AG09319 (cell line): ENCODE data around the gene SYN1.

Experiments
- DNase-seq: peaks from one replicate; pipeline ENCODE4 v3.0.0-alpha.2; 2010; ENCODE audit warnings: low read depth; ENCODE audit errors: extremely low read depth
- CTCF ChIP-seq: IDR thresholded peaks from 2 replicates; pipeline ENCODE4 v1.5.1; 2011; ENCODE audit warnings: low read depth, mild to moderate bottlenecking, inconsistent platforms, low read length, moderate library complexity

SYN1 gene

GRCh38 chrX:47586043-47586787 is 33.4 kb downstream of the SYN1 start:
- TF ChIP-seq CTCF = no peak
- no peak for DNase-seq

GRCh38 chrX:47585273-47585672 is 34.4 kb downstream of the SYN1 start:
- TF ChIP-seq CTCF = no peak
- no peak for DNase-seq

- TF ChIP-seq CTCF = no peak
- DNase-seq = no peak
These were observed 34.9 kb downstream of the SYN1 start for GRCh38 chrX:47584714-47585113.

GRCh38 chrX:47583240-47583861 is 36.3 kb downstream of the SYN1 start:
- DNase-seq = no peak
- no peak for TF ChIP-seq CTCF

GRCh38 chrX:47581731-47582647 is 37.7 kb downstream of the SYN1 start, which contains the start of gene TIMP1:
Gene TIMP1, plus strand, starts transcription at chrX:47582436. Its CDS starts 980 bp downstream, at chrX:47583416.
- no peak for TF ChIP-seq CTCF
- DNase-seq = peak; percentile 78

- no peak for DNase-seq
- no peak for TF ChIP-seq CTCF
These were observed 40.1 kb downstream of the SYN1 start for GRCh38 chrX:47579537-47579936.

- DNase-seq = no peak
- no peak for TF ChIP-seq CTCF
These were observed 41.0 kb downstream of the SYN1 start for GRCh38 chrX:47578692-47579091.
